M059J (cell line): ENCODE measurements around the gene EXOC3L4. TPM values are rescaled to one million over a fixed set of nuclear protein-coding genes. Genes with fewer than 3 reads are reported as not detected.

ENCODE experiments used
- DNase-seq: peaks from one replicate; pipeline ENCODE4 v3.0.0-alpha.2; 2012; ENCODE audit warnings: low read depth
- total RNA-seq: library from RNA; depleted of rRNA; stranded (reverse); fragments of >200 nt; shearing (Covaris generic); gene quantifications from 2 replicates; pipeline ENCODE4 v1.2.3, GENCODE V29; 2014

EXOC3L4 gene
- total RNA-seq, 1 experiment from 2014 or later = not detected

DNA sequence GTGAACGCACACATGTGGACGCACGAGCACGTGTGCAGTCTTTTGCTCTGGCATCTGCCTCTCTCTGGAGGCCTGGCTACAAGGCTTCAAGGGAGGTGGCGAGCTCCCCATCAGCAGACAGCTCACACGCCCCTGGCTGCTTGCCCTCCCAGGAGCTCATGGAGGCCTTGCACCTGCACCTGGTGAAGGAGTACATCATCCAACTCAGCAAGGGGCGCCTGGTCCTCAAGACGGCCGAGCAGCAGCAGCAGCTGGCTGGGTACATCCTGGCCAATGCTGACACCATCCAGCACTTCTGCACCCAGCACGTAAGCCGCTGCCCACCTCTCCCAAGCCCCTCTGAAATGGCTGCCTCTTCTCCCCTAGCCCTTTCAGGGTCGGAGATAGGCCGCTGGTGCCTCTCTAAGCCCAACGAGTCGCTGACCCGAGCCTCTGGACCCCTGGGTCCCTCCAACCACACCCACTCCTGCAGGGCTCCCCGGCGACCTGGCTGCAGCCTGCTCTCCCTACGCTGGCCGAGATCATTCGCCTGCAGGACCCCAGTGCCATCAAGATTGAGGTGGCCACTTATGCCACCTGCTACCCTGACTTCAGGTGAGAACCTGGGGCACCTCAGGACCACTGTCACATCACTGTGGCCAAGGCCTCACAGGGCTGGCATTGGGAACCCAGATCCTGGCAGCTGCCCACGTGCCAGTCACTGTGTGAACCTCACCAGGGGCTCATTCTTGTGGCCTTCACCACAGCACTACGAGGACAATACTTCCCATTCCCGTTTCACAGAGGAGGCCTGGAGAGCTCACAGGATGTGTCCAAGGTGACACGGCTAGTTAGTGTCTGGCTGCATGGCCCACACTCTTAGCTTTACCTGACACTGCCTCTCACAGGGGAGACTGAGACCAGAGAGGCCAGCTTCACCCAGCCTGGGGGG lies 39.0 kb downstream of the EXOC3L4 start:
- no peak for DNase-seq

DNA sequence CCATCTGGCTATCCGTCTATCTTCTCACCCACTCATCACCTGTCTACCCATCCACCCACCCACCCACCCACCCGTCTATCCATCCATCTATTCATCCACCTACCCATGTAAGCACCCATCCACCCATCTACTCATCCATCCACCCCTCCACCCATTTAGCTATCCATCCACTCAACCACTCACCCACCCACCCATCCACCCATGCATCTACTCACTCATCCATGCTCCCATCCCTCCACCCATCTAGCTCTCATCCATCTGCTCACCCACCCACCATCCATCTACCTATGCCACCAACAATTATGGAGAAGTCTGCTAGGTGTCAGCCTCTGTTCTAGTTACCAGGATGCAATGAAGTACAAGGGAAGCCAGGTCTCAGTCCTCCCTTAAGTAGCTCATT lies 39.9 kb downstream of the EXOC3L4 start:
- no peak for DNase-seq

DNA sequence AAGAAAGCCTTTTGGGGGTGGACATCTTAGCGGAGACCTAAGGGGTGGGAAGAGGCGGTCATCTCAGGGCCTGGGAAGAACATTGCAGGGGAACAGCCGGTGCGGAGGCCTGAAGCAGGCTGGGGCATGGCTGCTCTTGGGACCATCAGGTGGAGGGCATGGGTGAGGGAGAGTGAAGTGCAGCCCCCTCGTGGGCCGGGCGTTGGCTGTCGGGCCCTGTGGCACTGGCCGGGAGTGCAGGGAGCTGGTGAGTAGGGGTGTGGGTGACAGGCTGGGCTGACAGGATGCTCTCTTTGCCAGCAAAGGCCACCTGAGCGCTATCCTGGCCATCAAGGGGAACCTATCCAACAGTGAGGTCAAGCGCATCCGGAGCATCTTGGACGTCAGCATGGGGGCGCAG lies 40.4 kb downstream of the EXOC3L4 start:
- DNase-seq = no peak

DNA sequence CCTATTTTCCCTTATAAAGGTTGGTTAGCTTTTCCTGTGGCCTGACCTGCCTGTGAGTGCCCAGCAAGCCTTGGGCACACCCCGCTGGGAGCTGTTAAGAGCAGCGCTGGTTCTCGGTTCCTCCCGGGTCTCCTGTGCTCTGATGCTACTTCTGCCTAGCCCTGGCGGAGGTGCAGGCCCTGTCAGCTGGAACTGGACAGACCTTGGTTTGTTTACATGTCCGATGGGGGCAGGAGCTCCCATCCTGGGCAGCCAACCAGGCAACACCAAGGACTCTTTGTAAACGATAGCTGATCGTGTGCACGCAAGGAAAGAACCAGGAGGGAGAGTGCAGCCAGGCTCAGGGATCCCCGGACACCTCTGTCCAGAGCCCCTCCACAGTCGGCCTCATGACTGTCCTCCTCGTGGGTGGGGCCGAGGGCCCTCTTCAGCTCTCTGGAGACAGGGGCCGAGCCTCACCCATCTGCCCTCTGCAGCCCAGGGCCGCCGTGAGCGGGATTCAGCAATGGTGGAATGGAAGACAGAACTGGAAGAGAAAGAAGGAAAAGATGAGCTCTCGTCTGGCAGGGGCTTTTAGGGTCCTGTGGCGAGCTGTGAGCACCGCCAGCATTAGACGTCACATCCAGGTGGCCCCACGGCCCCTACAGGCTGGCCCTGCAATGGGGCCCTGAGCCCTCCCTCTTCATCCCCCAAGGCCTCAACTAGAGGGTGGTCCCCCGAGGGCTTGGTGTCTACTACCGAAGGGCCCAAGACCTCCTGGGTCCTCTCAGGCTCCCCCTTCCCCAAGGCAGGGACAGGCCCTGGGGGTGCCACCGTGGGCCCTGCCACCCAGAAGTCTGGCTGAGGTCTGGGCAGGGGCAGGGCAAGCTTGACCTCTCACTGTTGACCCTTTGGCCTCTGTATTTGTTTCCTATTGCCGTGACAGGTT lies 41.1 kb downstream of the EXOC3L4 start:
- no peak for DNase-seq

DNA sequence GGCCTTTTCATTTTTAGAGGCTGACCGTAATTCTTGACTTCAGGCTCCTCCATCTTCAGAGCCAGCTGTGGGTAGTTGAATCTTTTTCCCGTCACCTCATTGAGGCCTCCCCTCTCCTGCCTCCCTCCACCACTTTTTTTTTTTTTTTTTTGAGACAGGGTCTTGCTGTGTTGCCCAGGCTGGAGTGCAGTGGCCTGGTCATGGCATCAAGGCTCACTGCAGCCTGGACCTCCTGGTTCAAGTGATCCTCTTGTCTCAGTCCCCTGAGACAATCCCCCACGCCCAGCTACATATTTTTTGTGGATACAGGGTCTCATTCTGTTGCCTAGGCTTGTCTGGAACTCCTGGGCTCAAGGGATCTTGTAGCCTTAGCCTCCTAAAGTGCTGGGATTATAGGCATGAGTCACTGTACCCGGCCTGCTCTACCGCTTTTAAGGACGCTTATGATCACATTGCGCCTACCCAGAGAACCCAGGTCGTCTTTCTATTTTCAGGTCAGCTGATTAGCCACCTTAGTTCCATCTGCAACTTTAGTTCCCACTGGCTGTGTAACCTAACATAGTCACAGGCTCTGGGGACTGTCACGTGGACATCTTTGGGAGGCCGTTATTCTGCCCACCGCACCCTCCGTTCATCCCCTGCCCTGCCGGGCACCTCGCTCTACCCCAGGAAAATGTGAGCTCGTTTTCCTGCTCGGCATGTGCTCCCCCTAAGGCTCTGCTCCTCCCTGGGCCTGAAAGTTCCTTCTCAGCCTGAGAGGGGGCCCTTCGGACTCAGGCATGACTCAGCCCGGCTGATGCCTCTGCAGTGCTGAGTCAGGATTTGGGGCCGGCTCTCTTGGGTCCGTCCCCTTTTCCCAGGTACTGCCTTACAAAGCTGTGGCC lies 42.1 kb downstream of the EXOC3L4 start:
- DNase-seq = peak; percentile 73

DNA sequence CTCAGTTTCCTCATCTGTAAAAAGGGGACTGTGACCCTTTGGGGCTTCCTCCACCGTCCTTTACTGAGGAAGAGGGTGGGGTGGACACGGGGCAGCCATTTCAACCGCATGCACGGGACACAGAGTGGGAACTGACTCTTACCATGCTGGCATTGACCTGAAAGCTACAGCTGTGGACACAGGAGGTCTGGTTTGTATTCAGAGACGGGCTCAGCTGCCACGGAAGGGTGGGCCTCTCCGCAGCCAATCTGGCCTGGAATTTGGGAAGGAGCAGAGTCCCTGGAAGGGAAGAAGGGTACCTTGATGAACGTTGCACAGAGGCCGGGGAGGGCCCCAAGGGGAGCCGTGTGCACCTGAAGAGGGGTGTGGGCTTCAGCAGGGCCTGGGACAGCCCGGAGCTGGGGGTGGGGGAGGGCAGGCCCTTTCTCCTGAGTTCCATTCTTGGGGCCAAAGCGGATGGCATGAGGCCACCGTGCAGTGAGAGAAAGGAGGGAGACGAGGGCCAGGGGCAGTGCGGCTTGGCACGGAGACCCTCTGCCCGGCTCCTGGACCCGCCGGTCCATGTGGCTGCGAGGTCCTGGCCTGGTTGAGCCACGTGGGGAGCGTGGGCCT lies 43.3 kb downstream of the EXOC3L4 start:
- DNase-seq = no peak

DNA sequence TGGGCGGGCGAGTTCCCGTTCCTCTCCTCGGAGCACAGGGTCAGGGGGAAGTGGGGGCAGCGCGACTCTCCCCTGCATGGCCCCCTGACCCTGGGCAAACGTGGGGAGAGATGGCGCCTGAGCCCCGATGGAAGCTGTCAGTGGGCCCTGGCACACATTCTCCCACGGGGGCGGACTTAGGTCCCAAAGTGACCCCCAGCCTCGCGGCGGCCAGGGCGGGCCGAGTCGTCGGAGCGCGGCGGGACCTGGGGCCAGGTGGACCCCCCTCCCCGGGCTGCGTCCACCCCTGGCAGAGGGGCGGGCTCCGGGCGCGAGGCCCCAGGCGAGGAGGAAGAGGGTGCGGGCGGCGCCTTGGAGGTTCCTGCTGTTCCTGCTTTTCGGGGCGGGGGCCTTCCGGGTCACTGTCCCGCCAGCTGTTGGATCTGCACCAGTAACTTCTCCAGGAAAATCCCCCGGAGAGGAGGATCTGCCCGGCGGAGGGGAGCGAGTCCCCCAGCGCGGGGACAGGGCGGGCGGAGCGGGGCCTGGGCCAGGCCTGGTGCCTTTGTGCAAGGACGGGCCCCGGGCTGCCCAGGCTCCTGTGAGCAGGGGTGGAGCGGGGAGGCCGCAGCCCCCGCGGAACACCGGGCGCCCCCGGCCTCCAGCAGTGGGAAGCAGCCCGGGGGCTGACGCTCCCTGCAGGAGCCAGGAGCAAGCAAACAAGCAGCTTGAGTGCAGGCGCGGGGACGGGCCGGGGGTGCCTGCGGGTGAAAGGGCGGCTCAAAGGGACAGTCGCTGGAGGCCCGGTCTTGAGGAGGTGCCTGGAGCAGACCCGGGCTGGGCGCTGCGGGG lies 44.0 kb downstream of the EXOC3L4 start:
- DNase-seq = no peak

DNA sequence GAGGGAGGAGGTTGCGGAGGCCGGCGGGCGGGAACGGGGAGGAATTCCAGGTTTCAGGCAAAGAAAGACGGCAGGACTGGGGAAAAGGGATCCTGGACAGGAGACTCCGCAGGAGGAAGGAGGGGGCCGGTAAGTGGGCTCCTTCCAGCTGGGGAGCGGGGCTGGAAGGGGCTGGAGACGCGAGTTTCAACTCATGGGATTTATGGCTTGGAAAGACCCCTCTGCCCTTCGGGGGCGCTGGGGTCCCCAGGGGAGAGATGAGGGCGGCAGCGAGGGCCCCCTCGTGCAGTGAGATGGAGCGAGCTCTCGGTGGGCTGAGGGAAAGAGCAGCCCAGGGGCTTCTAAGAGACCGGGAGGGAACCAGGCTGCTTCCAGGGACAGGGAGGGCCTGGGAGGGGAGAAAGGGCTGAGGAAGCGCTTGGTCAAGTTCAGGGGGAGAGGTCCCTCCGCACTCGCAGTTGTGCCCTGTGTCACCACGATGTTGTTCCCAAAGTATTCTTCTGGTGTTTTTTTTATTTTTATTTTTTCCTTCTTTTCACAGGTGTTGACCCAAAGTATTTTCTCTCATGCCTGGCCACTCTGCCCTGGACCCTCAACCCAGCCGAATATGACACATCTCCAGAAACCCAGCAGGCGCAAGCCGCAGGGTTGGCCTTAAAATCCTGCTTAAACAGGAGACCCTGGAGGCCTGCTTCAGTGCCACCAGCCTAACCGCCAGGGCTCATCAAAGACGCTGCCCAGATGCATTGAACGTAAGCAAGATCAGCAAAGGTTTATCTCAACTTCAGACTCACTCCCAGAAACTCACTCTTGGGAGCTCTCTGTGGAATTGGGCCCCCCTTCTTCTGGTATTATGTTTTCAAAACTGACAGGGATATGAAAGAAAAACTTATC lies 44.9 kb downstream of the EXOC3L4 start:
- no peak for DNase-seq

DNA sequence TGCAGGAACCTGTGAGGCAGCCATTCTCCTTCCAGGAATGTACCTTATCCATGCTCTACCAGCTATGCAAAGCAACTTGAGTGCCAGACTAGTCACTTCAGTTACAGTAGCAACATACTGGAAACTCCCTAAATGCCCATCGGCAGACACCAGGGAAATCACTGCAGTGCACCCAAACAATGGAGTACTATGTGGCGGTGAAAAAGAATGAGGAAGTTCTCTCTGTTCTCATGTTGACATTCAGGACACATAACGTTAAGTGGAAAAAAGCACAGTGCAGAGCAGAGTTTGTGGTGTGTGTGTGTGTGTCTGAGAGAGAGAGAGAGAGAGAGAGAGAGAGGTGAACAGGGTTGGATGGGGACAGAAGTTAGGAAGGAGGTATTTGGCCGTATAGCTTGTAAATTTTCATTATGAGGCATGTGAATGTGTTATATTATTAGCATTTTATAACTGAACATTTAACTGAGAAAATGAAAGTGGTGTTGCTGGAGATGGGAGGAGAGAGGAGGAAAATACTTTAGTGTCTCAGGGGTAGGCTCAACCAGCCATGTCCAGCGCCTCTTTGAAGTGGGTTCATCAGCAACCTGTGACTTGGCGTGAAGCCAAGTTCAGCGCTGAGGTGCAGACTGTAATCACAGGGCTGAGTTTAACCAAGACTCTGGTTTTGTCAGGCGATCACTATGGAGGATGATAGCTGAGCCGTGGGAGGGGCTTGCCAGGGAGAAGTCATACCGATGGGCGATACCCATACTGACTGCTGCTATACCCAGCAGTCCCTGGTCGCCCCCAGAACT lies 46.0 kb downstream of the EXOC3L4 start:
- peak; percentile 32 for DNase-seq

DNA sequence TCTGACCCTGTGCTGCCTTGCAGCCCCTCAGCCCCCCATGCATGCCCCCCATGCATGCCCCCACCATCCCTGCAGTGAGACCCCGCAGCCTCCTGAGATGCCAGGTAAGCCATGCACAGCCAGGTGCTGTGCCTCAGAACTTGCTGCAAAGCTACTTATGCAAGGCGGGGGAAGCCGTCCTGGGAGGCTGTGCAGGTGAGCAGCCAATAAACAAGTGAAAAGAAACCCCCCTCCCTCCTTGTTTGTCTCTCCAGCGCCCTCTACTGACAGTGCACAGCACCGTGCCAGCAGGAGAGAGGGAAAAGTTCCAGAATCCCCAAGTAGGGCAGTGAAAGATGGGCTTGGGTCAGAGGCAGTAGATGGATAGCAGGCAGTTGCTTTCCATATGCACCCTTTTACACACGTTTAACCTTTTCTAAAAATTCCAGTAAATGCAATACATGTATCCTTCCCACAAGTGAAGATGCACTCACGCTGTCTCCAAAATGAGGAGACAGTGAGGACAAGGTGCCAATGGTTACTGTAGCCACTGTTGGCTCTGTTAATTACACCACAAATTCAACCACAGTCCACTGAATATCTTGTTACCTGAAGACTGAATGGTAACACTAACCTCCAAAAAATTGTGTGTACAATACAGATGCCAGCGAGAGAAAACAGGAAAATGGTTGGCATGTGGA lies 46.7 kb downstream of the EXOC3L4 start:
- DNase-seq = peak; percentile 44

DNA sequence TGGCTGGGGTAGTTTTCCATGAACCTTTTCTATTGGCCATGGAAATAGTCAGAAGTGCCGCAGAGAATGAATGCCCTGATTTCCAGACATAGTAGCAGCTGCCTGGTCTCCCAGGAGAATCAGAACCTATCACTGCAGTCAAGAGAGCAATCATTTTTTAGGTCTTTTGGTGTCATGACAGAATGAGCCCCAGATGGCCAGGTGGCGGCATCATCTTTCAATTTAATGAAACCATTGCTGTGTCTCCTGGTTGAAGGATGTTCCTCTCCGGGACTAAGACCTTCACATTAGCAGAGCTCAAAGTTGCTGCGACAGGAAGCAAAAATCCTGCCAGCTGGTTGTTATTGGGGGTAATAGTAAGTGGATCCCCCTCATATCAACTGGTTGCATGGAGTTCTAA lies 47.5 kb downstream of the EXOC3L4 start:
- no peak for DNase-seq

DNA sequence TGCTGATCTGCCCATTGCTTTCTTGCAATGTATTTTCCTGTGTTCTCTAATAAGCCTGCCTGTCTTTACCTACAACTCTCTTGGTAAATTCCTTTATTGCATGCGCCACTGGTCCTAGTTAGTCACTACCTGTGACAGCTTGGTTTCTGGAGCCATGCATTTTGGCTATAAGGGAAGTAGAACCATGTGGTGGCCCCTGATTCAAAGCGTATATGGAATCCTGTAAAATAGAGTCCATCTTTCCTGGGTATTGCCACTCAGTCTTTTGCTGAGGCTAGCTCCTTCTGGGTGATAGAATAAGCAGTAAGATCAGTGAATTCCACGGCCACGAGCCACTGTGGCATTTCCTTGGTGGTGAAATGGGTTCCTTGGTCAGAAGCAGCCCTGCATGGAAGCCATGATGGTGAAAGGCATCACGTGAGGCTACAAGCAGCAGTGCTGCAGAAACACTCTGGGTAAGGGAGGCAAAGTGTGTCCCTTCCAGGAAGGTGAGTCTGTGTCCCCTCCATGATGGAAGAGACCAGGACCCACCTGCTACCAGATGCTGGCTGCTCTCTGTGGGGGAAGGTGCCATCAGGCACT lies 48.3 kb downstream of the EXOC3L4 start:
- no peak for DNase-seq

DNA sequence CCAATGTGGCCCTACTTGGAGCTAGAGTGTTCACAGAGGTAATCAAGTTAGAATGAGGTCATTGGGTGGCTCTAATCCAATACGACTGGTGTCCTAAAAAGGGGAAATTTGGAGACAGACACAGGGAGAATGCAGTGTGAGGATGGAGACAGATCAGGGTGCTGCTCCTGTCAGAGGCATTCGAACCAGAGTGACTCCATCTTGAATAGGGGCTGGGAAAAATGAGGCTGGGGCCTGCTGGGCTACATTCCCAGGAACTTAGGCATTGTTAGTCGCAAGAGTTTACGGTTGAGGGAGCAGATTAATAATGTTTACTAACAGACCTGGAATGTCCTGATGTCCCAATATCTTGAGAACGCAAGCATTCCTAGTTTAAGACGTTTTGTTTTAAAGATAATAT lies 49.0 kb downstream of the EXOC3L4 start:
- peak; percentile 41 for DNase-seq

DNA sequence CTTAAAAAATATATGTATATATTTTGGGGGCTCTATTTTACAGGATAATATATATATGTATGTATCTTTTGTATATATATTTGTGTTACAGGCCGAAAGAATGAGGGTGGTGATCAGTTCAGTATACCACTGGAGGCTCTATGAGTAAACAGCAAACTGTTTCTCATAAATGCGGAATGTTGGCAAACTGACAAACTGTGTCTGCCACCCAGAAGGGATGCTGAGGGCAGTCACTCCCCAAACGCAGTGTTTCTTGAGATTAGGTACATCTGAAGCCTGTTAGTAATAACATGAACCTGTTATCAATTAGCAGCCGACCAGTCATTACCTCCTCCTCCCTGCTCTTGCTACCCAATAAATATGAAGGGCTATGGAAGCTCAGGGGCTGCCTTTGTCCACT lies 49.6 kb downstream of the EXOC3L4 start:
- DNase-seq = peak; percentile 73

DNA sequence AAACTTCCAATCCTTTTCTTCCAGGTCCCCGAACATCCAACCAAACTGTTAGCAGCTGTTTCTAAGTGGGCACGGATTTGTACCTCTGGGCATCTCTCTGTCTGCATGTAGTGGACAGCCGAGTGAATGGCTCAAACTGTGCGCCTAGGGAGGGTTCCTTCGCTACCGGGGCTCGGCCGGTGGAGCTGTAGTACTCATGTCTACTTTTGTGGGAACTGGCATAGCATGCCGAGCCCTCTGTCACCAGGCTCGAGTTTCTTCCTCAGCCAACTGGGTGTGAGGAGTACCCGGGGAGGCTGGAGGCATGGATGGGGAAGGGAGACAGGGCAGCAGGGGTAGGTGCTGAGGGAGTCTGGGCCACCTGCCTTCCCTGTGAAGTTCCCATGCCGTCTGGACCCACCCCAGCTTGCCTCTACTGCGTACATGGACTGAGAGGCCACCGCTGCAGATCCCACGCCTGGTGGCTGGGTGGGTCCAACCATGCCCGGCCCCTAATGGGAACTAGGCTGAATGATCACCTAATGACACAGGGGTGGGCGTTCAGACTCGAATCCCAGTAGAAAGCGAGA lies 51.7 kb downstream of the EXOC3L4 start:
- DNase-seq = no peak

DNA sequence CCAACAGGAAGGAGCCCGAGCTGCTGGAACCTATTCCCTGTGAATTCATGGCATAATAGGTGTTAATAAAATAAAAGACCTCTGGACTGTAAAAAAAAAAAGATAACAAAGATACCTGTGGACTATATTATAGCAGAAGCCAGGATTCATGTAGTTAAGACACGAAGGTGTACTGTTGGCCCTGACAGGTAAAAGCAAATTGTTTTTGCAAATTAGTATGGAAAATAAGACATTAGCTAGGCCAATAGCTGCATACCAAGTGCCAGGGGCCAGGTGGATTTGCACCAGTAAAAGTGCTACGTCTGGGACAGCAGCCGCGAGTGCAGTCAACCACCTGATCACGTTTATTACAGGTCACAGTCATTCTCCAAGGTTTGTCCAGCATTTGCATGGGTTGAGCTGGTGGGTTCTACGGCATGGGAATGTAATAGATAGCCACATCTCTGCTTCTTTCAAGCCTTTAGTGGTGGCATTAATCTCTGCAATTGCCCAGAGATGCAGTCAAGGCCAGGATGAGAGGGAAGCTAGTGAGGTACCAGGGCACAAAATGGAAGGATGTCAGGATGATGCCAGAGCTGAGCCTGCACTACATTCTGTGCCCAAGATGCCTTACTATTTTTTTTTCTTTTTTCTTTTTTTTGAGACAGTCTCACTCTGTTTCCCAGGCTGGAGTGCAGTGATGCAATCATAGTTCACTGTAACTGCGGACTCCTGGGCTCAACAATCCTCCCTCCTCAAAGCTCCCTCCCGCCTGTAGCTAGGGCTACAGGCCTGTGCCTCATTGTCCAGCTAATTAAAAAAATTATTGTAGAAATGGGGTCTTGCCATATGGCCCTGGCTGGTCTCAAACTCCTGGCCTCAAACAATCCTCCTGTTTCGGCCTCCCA lies 55.1 kb downstream of the EXOC3L4 start:
- DNase-seq = no peak
